Measurements from ENCODE around the gene TMED8. TPM values are rescaled to one million over a fixed set of nuclear protein-coding genes. Genes with fewer than 3 reads are reported as not detected.

TMED8 gene
- total and polyA plus RNA-seq, 2 of the 13 experiments (the other 11 are each of a cell fraction or from before 2014, with no cell fraction given) = 6.0 to 11.7 TPM

GRCh38 chr14:77316872-77317301 lies 60.0 kb downstream of the TMED8 start:
- Histone ChIP-seq H3K79me2 (ENCODE audit: insufficient read depth, low read length) (peaks cover 41% of the 10 kb centered on the region), H3K27ac (ENCODE audit: extremely low read length, insufficient read depth, low read length) (peak overlapping the region; percentile 63), H3K4me1 (ENCODE audit: insufficient read depth, low read length) (peaks cover 76% of the 10 kb centered on the region), H3K27me3 (ENCODE audit: control insufficient read depth in 1 of 2, insufficient read depth in 2 of 2, low read length in 2 of 2) (no peaks in the 10 kb centered on the region), H3K4me2 (ENCODE audit: low read depth, low read length) (peak overlapping the region; percentile 64), H3K9ac (ENCODE audit: insufficient read depth, low read depth, low read length) (no peak overlapping the region), H3K36me3 (replicated peaks in 1 of 2; ENCODE audit: control insufficient read depth in 1 of 2, insufficient read depth in 2 of 2, low read length in 2 of 2) (no peaks in the 10 kb centered on the region; a peak in 2 of 5 replicates), H2AFZ (ENCODE audit: low read length) (no peak overlapping the region), H3K4me3 (replicated peaks in 1 of 3; ENCODE audit: insufficient read depth in 1 of 3, low read depth in 2 of 3, low read length in 3 of 3) (no peak overlapping the region), H3K9me3 (ENCODE audit: low read length) (no peaks in the 10 kb centered on the region), H4K20me1 (ENCODE audit: insufficient read depth, low read length) (no peaks in the 10 kb centered on the region)
- no peak for ATAC-seq
- no peak for DNase-seq (ENCODE audit: low spot score)
- ChIA-PET POLR2A (interaction anchor here (0.9 to 5.5 kb wide), 2 partner anchors 10 to 14 kb away, joined by 4 to 70 read pairs; no protein-coding TSS in a partner anchor), CTCF (ENCODE audit: low intra/inter-chr PET ratio, low total read pairs) (interaction anchor here (1.6 kb wide), 1 partner anchor 16 kb away, joined by 4 read pairs; no protein-coding TSS in a partner anchor)
- intact Hi-C loops (cut with micrococcal nuclease; ENCODE audit: unreplicated experiment) (loop anchor here (1.0 to 5.0 kb wide), 2 partner anchors 16 to 235 kb away; no protein-coding TSS in a partner anchor), in situ Hi-C loops (cut with HindIII; ENCODE audit: extremely low pct_ligation_motif_present, low pct_unique_long_range_greater_than_20kb) (no loop called here)
- no TSS peak for BruUV-seq (replicated peaks)
- no peak for FAIRE-seq
- TF ChIP-seq ATAD3A (CRISPR knock-in tag; IDR thresholded peaks at IDR 0.05) = no peak
- no peak for TF ChIP-seq MEIS2 (CRISPR knock-in tag; IDR thresholded peaks at IDR 0.05)
- TF ChIP-seq HNF4A (CRISPR knock-in tag; IDR thresholded peaks at IDR 0.05) = 0 out of 2 replicates have a peak, but pooled peaks have one; percentile 22
- TF ChIP-seq RFXANK (CRISPR knock-in tag; IDR thresholded peaks at IDR 0.05) = no peak
- TF ChIP-seq MYPOP (CRISPR knock-in tag; IDR thresholded peaks at IDR 0.05) = no peak
- no peak for TF ChIP-seq ATF7-NPFF (CRISPR knock-in tag; IDR thresholded peaks at IDR 0.05; ENCODE audit: low read depth)
- TF ChIP-seq JUN (CRISPR knock-in tag; IDR thresholded peaks at IDR 0.05) = 0 out of 2 replicates have a peak, but pooled peaks have one; percentile 19
- no peak for TF ChIP-seq NR1H2 (CRISPR knock-in tag; IDR thresholded peaks at IDR 0.05; ENCODE audit: borderline replicate concordance, low read depth)
- TF ChIP-seq ZNF382 (CRISPR knock-in tag; IDR thresholded peaks at IDR 0.05; ENCODE audit: borderline replicate concordance) = no peak
- TF ChIP-seq MED8 (CRISPR knock-in tag; IDR thresholded peaks at IDR 0.05; ENCODE audit: insufficient replicate concordance) = no peak
- no peak for TF ChIP-seq RAD21 (CRISPR knock-in tag; IDR thresholded peaks at IDR 0.05)
- TF ChIP-seq ZNF12 (CRISPR knock-in tag; IDR thresholded peaks at IDR 0.05) = 0 out of 2 replicates have a peak, but pooled peaks have one; percentile 31
- no peak for TF ChIP-seq ZFP62 (CRISPR knock-in tag; IDR thresholded peaks at IDR 0.05)
- TF ChIP-seq DPF2 (CRISPR knock-in tag; IDR thresholded peaks at IDR 0.05; ENCODE audit: borderline replicate concordance, low read depth) = 0 out of 2 replicates have a peak, but pooled peaks have one; percentile 30
- TF ChIP-seq ZNF598 (CRISPR knock-in tag; IDR thresholded peaks at IDR 0.05; ENCODE audit: borderline replicate concordance) = no peak
- TF ChIP-seq CTCF (CRISPR knock-in tag; IDR thresholded peaks at IDR 0.05) = 0 out of 2 replicates have a peak, but pooled peaks have one; percentile 4
- no peak for TF ChIP-seq KMT2B (CRISPR knock-in tag; IDR thresholded peaks at IDR 0.05)
- TF ChIP-seq ZNF850 (CRISPR knock-in tag; conservative IDR thresholded peaks at IDR 0.05) = no peak
- no peak for TF ChIP-seq ZSCAN30 (CRISPR knock-in tag; IDR thresholded peaks at IDR 0.05)
- TF ChIP-seq SALL1 (CRISPR knock-in tag; IDR thresholded peaks at IDR 0.05) = peak; percentile 35; the same call in 1 of the 2 replicates
- no peak for TF ChIP-seq ZNF451 (CRISPR knock-in tag; IDR thresholded peaks at IDR 0.05)
- no peak for TF ChIP-seq HES4 (CRISPR knock-in tag; IDR thresholded peaks at IDR 0.05; ENCODE audit: borderline replicate concordance)
- TF ChIP-seq ZNF362 (CRISPR knock-in tag; IDR thresholded peaks at IDR 0.05; ENCODE audit: borderline replicate concordance) = 0 out of 2 replicates have a peak, but pooled peaks have one; percentile 14
- WGBS (ENCODE audit: low lambda C conversion rate) = 69% methylated on average over 2 of the region's 5 CpGs
